Myocyte (in vitro differentiated cells): ENCODE results near the gene C1QL3. TPM values are rescaled to one million over a fixed set of nuclear protein-coding genes. Genes with fewer than 3 reads are reported as not detected.

Source experiments
- DNase-seq: peaks from one replicate; pipeline ENCODE4 v3.0.0-alpha.2; 2012; ENCODE audit warnings: low read depth
- total RNA-seq: library from RNA; depleted of rRNA; stranded (reverse); fragments of >200 nt; gene quantifications from 2 replicates; pipeline ENCODE4 v1.2.3, GENCODE V29; 2014

Gene C1QL3
- total RNA-seq, 1 donor from 2014 or later = not detected

GRCh38 chr10:16493884-16494536 is 27.7 kb downstream of the C1QL3 start:
- no peak for DNase-seq

DNA sequence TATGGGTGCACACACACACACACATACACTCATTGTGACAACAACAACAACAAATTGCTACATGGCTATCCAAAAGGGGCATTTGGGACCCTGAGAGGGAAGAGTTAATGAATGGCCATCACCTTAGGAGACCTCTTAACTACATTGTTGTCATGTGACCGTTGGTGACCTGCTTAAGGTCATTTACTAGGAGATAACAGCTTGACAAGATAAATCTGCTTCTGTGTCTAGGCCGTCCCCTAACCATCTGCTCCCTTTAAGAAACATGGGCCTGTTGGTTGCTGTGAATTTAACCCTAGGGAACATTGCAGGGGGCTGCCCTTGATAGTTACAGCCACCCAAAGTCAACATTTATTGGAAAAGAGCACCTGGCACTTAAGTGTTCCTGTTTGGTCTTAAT is 29.7 kb downstream of the C1QL3 start:
- DNase-seq = no peak

- no peak for DNase-seq
Observed at GRCh38 chr10:16490511-16490910, 31.2 kb downstream of the C1QL3 start.

DNA sequence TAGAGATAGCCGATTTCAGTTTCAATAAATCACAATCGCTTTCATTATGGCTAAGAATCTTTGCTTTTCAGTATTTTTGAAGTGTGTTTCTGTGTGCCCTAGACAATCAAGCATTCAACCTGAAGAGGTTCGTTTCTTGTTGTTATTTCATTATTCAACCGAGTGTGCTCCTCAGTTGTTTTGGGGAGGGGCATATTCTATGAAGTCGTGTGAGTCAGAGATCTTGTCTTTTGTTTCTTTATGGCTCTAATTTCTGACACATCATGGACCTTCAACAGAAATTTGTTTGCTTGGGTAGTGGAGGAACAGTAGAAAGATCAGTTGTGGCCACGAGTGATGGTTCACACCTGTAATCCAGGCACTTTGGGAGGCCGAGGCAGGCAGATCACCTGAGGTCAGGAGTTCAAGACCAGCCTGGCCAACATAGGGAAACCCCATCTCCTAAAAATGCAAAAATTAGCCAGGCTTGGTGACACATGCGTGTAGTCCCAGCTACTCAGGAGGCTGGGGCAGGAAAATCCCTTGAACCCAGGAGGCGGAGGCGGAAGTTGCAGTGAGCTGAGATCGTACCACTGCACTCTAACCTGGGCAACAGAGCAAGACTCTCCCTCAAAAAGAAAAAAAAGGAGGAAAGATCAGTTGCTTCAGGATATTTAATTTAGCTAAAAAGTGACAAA is 38.3 kb downstream of the C1QL3 start:
- no peak for DNase-seq

GRCh38 chr10:16481052-16481728 is 40.5 kb downstream of the C1QL3 start:
- DNase-seq = no peak

DNA sequence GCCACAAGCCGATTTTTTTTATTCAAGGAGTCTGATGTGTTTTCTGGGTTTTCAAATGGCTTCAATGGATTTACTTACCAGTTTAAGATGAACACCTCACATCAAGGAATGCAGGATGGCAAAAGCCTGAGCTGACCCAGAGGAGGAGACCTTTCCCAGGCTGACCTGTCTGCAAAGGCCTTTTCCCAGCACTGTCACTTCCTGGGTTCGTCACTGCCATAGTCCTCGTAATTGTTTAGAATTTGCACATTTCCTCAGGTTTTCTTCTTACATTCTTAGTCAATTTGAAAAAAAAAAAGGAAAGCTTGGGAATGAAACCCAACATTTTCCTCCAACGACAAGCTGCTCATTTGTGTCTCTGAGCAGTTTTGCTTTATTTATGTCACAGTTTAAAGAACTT is 42.9 kb downstream of the C1QL3 start:
- no peak for DNase-seq

DNA sequence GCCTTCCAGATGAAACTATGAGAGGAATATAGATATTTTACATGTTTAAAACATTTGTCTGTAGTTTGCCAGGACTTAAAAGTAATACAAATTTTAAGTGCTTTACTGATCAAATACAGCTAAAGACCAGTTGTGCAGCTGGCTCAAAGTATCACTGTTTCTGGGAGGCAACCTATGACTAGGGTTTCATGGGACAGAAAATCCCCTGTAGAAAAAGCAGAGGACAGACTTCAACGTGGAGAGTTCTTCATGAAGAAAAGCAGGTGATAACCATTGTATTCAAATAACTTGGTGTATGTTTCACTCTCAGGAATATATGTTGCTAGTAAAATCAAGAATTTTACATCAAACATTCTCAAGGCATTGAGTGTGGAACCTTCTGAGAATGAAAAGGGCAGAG is 43.9 kb downstream of the C1QL3 start:
- no peak for DNase-seq

DNA sequence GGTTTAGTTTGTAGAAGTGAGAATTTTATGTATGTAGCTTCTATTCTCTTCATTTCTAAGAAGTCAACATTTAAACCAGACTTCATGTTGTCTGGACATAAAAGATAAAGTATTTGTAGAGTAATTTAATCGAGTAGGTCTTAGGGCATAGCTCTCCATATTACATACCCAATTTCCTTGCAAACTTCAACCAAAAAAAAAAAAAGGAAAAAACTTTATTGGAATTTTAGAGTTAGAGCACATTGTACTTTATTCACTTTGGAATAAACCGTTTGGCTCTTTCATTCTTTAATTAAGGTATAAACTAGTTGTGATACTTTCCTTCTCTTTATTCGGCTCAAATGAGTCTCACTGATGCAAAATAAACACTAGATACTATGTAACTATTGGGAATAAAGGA is 48.9 kb downstream of the C1QL3 start:
- DNase-seq = no peak

GRCh38 chr10:16470747-16471146 is 50.9 kb downstream of the C1QL3 start:
- no peak for DNase-seq

DNA sequence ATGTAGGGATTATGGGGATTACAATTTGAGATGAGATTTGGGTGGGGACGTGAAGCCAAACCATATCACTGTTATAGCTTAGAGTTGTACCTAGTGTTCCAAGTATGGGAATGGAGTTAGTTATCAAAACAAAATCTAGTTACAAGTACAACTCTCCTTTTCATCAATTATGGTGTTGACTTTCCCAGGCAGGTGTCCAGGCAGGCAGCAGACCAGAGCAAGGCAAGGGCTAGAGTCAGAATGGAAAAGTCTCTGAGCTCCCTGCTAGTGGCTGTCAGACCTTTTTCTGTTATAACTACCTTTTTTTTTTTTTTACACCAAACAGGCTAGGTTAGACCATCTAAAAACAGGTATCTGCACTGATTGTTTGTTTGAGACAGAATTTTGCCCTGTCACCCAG is 55.7 kb downstream of the C1QL3 start:
- no peak for DNase-seq

Other genes with a start within 250 kb of the C1QL3 start
- gene PTER, start 84.9 kb downstream of the C1QL3 start, total RNA-seq = 1.7 and 3.1 TPM in 2 replicates